ENCODE measurements around the gene GPR12.

- TF ChIP-seq POLR2AphosphoS5 (IDR thresholded peaks at IDR 0.05) (no peak), POLR2A (IDR thresholded peaks at IDR 0.05) (no peak), EP300 (IDR thresholded peaks at IDR 0.05) (no peak)
- TF ChIP-seq, protein P1, sequence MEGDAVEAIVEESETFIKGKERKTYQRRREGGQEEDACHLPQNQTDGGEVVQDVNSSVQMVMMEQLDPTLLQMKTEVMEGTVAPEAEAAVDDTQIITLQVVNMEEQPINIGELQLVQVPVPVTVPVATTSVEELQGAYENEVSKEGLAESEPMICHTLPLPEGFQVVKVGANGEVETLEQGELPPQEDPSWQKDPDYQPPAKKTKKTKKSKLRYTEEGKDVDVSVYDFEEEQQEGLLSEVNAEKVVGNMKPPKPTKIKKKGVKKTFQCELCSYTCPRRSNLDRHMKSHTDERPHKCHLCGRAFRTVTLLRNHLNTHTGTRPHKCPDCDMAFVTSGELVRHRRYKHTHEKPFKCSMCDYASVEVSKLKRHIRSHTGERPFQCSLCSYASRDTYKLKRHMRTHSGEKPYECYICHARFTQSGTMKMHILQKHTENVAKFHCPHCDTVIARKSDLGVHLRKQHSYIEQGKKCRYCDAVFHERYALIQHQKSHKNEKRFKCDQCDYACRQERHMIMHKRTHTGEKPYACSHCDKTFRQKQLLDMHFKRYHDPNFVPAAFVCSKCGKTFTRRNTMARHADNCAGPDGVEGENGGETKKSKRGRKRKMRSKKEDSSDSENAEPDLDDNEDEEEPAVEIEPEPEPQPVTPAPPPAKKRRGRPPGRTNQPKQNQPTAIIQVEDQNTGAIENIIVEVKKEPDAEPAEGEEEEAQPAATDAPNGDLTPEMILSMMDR (IDR thresholded peaks at IDR 0.05) = no peak
These were observed 19.8 kb upstream of the GPR12 start for GRCh38 chr13:26780411-26780810.

Data from sigmoid colon (tissue), 4 donors.